ENCODE data around the gene WNT2B. TPM values are rescaled to one million over a fixed set of nuclear protein-coding genes. Genes with fewer than 3 reads are reported as not detected.

Gene WNT2B
- total RNA-seq, 4 donors from 2014 or later: 5.8 to 15.0 (median 13.9) TPM

DNA sequence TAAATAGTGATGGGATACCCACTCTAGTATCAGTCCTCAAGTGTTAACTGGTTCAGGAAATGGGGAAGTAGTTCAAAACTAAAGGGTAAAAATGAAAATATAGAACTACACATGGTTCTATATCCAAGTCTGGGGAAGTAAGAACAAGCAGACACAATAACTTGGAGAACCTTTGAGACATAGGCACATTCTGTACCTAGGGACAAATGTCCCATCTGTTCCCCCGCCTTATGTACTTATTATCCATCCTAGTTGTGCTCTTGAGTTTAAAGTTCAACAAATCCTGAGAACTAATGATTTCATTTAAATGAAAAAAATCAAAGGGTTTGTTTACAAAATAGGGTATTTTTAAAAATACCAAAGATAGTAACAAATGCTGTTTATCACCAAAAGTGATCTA is 32.5 kb downstream of the WNT2B start:
- peaks cover 0 to 9% (median 0%) of the 10 kb centered on the region in 3 donors for H3K36me3 ChIP-seq
- no peaks in the 10 kb centered on the region for H3K9me3 ChIP-seq
- TF ChIP-seq, protein P1, sequence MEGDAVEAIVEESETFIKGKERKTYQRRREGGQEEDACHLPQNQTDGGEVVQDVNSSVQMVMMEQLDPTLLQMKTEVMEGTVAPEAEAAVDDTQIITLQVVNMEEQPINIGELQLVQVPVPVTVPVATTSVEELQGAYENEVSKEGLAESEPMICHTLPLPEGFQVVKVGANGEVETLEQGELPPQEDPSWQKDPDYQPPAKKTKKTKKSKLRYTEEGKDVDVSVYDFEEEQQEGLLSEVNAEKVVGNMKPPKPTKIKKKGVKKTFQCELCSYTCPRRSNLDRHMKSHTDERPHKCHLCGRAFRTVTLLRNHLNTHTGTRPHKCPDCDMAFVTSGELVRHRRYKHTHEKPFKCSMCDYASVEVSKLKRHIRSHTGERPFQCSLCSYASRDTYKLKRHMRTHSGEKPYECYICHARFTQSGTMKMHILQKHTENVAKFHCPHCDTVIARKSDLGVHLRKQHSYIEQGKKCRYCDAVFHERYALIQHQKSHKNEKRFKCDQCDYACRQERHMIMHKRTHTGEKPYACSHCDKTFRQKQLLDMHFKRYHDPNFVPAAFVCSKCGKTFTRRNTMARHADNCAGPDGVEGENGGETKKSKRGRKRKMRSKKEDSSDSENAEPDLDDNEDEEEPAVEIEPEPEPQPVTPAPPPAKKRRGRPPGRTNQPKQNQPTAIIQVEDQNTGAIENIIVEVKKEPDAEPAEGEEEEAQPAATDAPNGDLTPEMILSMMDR (IDR thresholded peaks at IDR 0.05): no peak
- no peak for TF ChIP-seq POLR2A (IDR thresholded peaks at IDR 0.05)
- no peaks in the 10 kb centered on the region for H3K4me1 ChIP-seq
- no peak for DNase-seq
- H3K4me3 ChIP-seq: no peak overlapping the region
- no peak overlapping the region for H3K27ac ChIP-seq
- H3K27me3 ChIP-seq: no peaks in the 10 kb centered on the region

DNA sequence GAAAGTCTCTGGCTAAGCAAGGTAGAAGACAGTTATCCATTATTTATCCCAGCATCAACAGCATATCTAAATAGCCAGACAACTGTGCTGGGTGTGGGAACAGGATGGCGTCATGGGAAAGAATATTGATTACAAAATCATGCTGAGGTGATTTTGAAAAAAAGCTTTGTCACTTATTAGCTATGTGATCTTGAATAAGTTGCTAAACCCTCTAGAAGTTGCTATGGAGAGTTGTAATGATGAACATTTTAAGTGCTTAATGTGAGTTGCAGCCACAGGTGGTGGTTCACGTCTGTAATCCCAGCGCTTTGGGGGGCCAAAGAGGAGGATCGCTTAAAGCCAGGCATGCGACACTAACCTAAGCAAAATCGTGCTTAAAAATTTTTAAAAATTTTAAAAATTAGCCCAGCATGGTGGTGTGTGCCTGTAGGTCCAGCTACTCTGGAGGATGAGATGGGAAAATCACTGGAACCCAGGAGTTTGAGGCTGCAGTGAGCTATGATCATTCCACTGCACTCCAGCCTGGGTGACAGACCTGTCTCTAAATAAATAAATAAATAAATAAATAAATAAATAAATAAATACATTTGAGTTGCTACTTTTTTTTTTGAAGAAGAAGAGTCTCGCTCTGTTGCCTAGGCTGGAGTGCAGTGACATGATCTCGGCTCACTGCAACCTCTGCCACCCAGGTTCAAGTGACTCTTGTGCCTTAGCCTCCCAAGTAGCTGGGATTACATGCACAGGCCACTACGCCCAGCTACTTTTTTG is 33.6 kb downstream of the WNT2B start:
- peaks cover 0 to 9% (median 0%) of the 10 kb centered on the region in 3 donors for H3K36me3 ChIP-seq
- H3K27me3 ChIP-seq: no peaks in the 10 kb centered on the region
- no peak overlapping the region for H3K4me3 ChIP-seq
- no peaks in the 10 kb centered on the region for H3K4me1 ChIP-seq
- no peaks in the 10 kb centered on the region for H3K9me3 ChIP-seq
- TF ChIP-seq POLR2A (IDR thresholded peaks at IDR 0.05): no peak
- TF ChIP-seq, protein P1 (IDR thresholded peaks at IDR 0.05): no peak
- no peak for DNase-seq
- H3K27ac ChIP-seq: no peak overlapping the region

DNA sequence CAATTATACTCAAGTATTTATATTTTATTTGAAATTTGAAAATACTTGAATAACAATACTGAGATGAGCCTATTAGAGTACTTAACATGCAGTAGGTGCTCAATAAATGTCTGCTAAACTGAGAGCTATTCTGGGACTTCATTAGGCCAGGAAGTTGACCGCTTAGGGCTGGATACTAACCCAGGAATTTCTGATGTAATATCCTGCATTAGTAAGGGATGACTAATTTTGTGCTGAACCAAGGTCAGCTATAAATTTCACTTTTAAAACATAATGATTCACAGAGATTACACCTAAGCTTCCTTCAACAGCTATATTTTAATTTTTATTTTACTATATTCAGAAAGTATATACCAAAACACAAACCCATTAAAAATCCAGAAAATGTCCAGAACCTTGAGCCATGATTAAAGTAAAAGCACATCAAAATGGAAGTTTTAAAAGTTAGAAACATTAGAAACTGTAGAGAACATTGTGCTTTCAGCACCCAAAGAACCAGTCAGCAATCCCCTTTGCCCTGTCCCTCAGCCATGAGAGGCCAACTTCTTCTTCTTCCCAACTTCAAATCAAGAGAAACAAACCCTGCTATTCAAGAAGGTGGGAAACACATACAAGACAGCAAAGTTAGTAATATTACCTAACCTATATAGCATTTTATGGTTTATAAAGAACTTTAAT is 35.4 kb downstream of the WNT2B start:
- no peak for TF ChIP-seq POLR2A (IDR thresholded peaks at IDR 0.05)
- TF ChIP-seq, protein P1 (IDR thresholded peaks at IDR 0.05): no peak
- no peak overlapping the region for H3K4me3 ChIP-seq
- H3K4me1 ChIP-seq: no peaks in the 10 kb centered on the region
- H3K36me3 ChIP-seq: no peaks in the 10 kb centered on the region
- H3K27me3 ChIP-seq: no peaks in the 10 kb centered on the region
- peak overlapping the region in 2 of 4 donors; percentile 38 to 39 for H3K27ac ChIP-seq
- DNase-seq: no peak
- no peaks in the 10 kb centered on the region for H3K9me3 ChIP-seq

DNA sequence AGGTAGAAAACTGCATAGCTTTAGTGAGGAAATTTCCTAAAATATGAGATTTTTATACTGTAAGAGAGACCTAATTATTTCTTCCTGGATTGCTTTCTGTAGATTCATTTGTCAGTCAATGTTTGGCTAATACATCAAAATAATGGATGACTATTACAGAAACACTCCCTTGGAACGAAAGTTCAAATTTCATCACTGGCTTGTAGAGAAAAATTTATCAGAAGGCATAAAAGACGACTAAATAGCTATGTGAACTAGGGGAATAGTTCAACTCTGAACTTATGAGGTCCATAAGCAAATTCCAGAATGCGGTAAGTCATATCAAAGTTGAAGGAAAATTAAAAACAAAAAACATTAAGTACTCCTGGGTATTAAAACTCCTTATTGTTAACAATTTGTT is 36.0 kb downstream of the WNT2B start:
- Histone ChIP-seq H3K36me3 (no peaks in the 10 kb centered on the region), H3K4me3 (no peak overlapping the region), H3K27ac (peak overlapping the region in 1 of 4 donors; percentile 39), H3K27me3 (no peaks in the 10 kb centered on the region), H3K4me1 (no peaks in the 10 kb centered on the region), H3K9me3 (no peaks in the 10 kb centered on the region)
- no peak for TF ChIP-seq POLR2A (IDR thresholded peaks at IDR 0.05)
- TF ChIP-seq, protein P1 (IDR thresholded peaks at IDR 0.05): no peak
- no peak for DNase-seq

DNA sequence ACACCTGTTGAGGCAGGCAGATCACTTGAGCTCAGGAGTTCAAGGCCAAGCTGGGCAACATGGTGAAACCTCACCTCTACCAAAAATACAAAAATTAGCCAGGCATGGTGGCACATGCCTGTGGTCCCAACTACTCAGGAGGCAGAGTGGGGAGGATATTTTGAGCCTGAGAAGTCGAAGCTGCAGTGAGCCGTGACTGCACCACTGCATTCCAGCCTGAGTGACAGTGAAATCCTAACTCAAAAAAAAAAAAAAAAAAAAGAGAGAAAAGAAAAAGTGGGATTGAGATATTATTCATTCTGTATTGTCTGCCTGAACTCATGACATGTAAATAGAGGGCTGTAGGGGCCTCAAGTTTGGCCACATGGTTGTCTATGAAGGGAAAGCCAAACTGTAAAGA is 37.3 kb downstream of the WNT2B start:
- H3K36me3 ChIP-seq: no peaks in the 10 kb centered on the region
- no peak overlapping the region for H3K4me3 ChIP-seq
- no peaks in the 10 kb centered on the region for H3K9me3 ChIP-seq
- no peaks in the 10 kb centered on the region for H3K4me1 ChIP-seq
- H3K27me3 ChIP-seq: no peaks in the 10 kb centered on the region
- no peak for DNase-seq
- TF ChIP-seq, protein P1 (IDR thresholded peaks at IDR 0.05): no peak
- no peak for TF ChIP-seq POLR2A (IDR thresholded peaks at IDR 0.05)
- no peak overlapping the region for H3K27ac ChIP-seq

Data from Peyer's patch (tissue), 4 donors.